Body of pancreas (tissue), 4 donors: ENCODE data around the gene RASSF5.

Experiments used
- CTCF ChIP-seq, 7 experiments: fragments of 450-650 bp in 4 of 7; fragments of 200-600 bp in 3 of 7; sonication (generic) in 3 of 7; IDR thresholded peaks; one replicate each; pipeline ENCODE4 v1.5.1; 2016 to 2019; ENCODE audit warnings: antibody characterized with exemption in 7 of 7
- POLR2A ChIP-seq, 3 donors: fragments of 450-650 bp; IDR thresholded peaks; one replicate each; pipeline ENCODE4 v1.6.1; 2016; ENCODE audit warnings: antibody characterized with exemption in 3 of 3, mild to moderate bottlenecking in 2 of 3

- no peak for TF ChIP-seq CTCF (IDR thresholded peaks at IDR 0.05)
- no peak for TF ChIP-seq POLR2A (IDR thresholded peaks at IDR 0.05)
These were observed 37.9 kb upstream of the RASSF5 start for GRCh38 chr1:206469411-206469932.
